K562 (cell line): ENCODE data around the gene FRYL. TPM values are rescaled to one million over a fixed set of nuclear protein-coding genes. Genes with fewer than 3 reads are reported as not detected.

Experiments used
- ATAC-seq: fragments of 200-7000 bp; cut with Tn5 transposase; 3 replicates; pipeline ENCODE4 v1.9.1; 2020; ENCODE audit warnings: moderate library complexity
- BruUV-seq: library from RNA; stranded (reverse); fragments of 400-500 nt; replicated peaks from 2 replicates; lab custom pipeline; 2021; lab: Mats Ljungman, UMichigan
- CTCF ChIA-PET: fragments of 300-600 bp; formaldehyde crosslinking; extraction: SDS; loops from one replicate; lab custom pipeline; 2021; ENCODE audit warnings: low intra/inter-chr PET ratio; lab: Yijun Ruan, JAX
- POLR2A ChIA-PET: fragments of 300-600, 350-650 bp; sonication (Branson Sonifier 250); formaldehyde crosslinking; extraction: SDS; loops from one replicate; lab custom pipeline; 2021; ENCODE audit warnings: antibody characterized with exemption, inconsistent platforms; lab: Yijun Ruan, JAX
- DNase-seq, 4 experiments: peaks; one replicate each; pipeline versions ENCODE4 v3.0.0 to v3.0.0-alpha.2; 2011 to 2018; ENCODE audit warnings: low spot score in 3 of 4, mixed read lengths in 3 of 4; ENCODE audit errors: extremely low read depth in 1 of 4
- FAIRE-seq: peaks from 2 replicates; lab custom pipeline; 2011; peaks lifted over from hg19 to GRCh38; lab: Jason Lieb, UNC
- H2AFZ ChIP-seq: 2 replicates; pipeline ENCODE4 v1.6.0; 2011; ENCODE audit warnings: low read depth, low read length, control low read depth, inconsistent platforms
- H3K27ac ChIP-seq: fragments of 200-600 bp; 3 replicates; pipeline ENCODE4 v1.8.0; 2011; ENCODE audit warnings: low read depth, mild to moderate bottlenecking, control low read depth, inconsistent platforms, low read length, moderate library complexity, mixed read lengths; ENCODE audit errors: extremely low read depth
- H3K27me3 ChIP-seq, 2 experiments: fragments of 300-600 bp in 1 of 2; 2 replicates in 1 of 2; 3 replicates in 1 of 2; pipeline versions ENCODE4 v1.6.0 to v1.8.0; 2011; ENCODE audit warnings: inconsistent platforms in 2 of 2, low read length in 2 of 2, mild to moderate bottlenecking in 1 of 2, mixed read lengths in 1 of 2, moderate library complexity in 1 of 2; ENCODE audit not compliant: control insufficient read depth in 2 of 2, insufficient read depth in 2 of 2
- H3K36me3 ChIP-seq: fragments of 300-600 bp; 3 replicates; pipeline ENCODE4 v1.8.0; 2011; ENCODE audit warnings: mild to moderate bottlenecking, low read length, inconsistent platforms; ENCODE audit not compliant: control insufficient read depth, insufficient read depth
- H3K4me1 ChIP-seq, 2 experiments: fragments of 200-600 bp in 1 of 2; replicated peaks in 1 of 2; 2 replicates in 1 of 2; 3 replicates in 1 of 2; pipeline versions ENCODE4 v1.5.1 to v1.8.0; 2011; ENCODE audit warnings: inconsistent platforms in 2 of 2, low read length in 2 of 2, mild to moderate bottlenecking in 1 of 2, mixed read lengths in 1 of 2, moderate library complexity in 1 of 2; ENCODE audit not compliant: control insufficient read depth in 2 of 2, insufficient read depth in 2 of 2
- H3K4me2 ChIP-seq: 2 replicates; pipeline ENCODE4 v1.6.1; 2011; ENCODE audit warnings: low read length, control low read depth, inconsistent platforms, mixed read lengths; ENCODE audit not compliant: insufficient read depth
- H3K4me3 ChIP-seq: fragments of 200-600 bp; sonication (generic), shearing (Covaris generic); 2 replicates; pipeline ENCODE4 v1.5.1; 2016; ENCODE audit warnings: control low read depth, inconsistent platforms
- H3K79me2 ChIP-seq: fragments of 200-600 bp; 3 replicates; pipeline ENCODE4 v1.8.0; 2011; ENCODE audit warnings: low read length, inconsistent platforms; ENCODE audit not compliant: control insufficient read depth, insufficient read depth
- H3K9ac ChIP-seq, 2 experiments: 2 replicates each; pipeline versions ENCODE4 v1.6.0 to v1.6.1; 2011; ENCODE audit warnings: low read depth in 2 of 2, low read length in 2 of 2, control low read depth in 1 of 2, inconsistent platforms in 1 of 2, mild to moderate bottlenecking in 1 of 2, mixed read lengths in 1 of 2; ENCODE audit not compliant: insufficient read depth in 1 of 2
- H3K9me1 ChIP-seq: one replicate; pipeline ENCODE4 v1.6.0; 2011; ENCODE audit warnings: inconsistent platforms, mild to moderate bottlenecking, low read length, moderate library complexity; ENCODE audit not compliant: control insufficient read depth, insufficient read depth
- H3K9me3 ChIP-seq: replicated peaks from 2 replicates; pipeline ENCODE4 v1.5.1; 2011; ENCODE audit warnings: low read depth, low read length, inconsistent platforms; ENCODE audit not compliant: control insufficient read depth, insufficient read depth
- H4K20me1 ChIP-seq: replicated peaks from 2 replicates; pipeline ENCODE4 v1.6.1; 2011; ENCODE audit warnings: low read length, inconsistent platforms, mixed read lengths; ENCODE audit not compliant: control insufficient read depth, insufficient read depth
- CHD1 ChIP-seq: fragments of 200-600 bp; sonication (generic); IDR thresholded peaks from one replicate; pipeline ENCODE4 v1.6.1; 2012; ENCODE audit warnings: mild to moderate bottlenecking, moderate library complexity, low read length, inconsistent platforms
- CREB1 ChIP-seq, 2 experiments: sonication (generic) in 1 of 2; formaldehyde crosslinking in 1 of 2; IDR thresholded peaks; 2 replicates each; pipeline versions ENCODE4 v1.6.1 to v1.8.0; 2012 to 2022; ENCODE audit warnings: inconsistent platforms in 1 of 2, mild to moderate bottlenecking in 1 of 2, missing genetic modification reagents in 1 of 2, moderate library complexity in 1 of 2
- ELF4 ChIP-seq: fragments of 450-650 bp; formaldehyde crosslinking; IDR thresholded peaks from 2 replicates; pipeline ENCODE4 v1.4.0; 2022; ENCODE audit warnings: missing genetic modification characterization
- HNRNPLL ChIP-seq: fragments of 200-400 bp; formaldehyde crosslinking; IDR thresholded peaks from 2 replicates; pipeline ENCODE4 v1.6.1; 2017; ENCODE audit warnings: low read length, low read depth, mild to moderate bottlenecking; ENCODE audit not compliant: poor library complexity, severe bottlenecking
- RB1 ChIP-seq: fragments of 450-650 bp; IDR thresholded peaks from 2 replicates; pipeline ENCODE4 v1.6.1; 2017; ENCODE audit warnings: low read depth, mild to moderate bottlenecking
- STAT5B ChIP-seq: fragments of 250-450 bp; sonication (Bioruptor Pico); IDR thresholded peaks from 2 replicates; pipeline ENCODE4 v1.8.0; 2021; ENCODE audit warnings: mild to moderate bottlenecking, inconsistent platforms
- TAF7 ChIP-seq: fragments of 450-650 bp; IDR thresholded peaks from 2 replicates; pipeline ENCODE4 v1.6.1; 2016; ENCODE audit warnings: missing genetic modification characterization, missing compliant biosample characterization
- TCF7 ChIP-seq: sonication (generic); IDR thresholded peaks from 2 replicates; pipeline ENCODE4 v1.6.1; 2016; ENCODE audit warnings: antibody characterized with exemption, borderline replicate concordance
- ZNF507 ChIP-seq: conservative IDR thresholded peaks from 2 replicates; pipeline ENCODE4 v1.6.1; 2017; ENCODE audit warnings: missing genetic modification characterization, missing compliant biosample characterization
- WGBS: fragments of 100-300 bp; shearing (Covaris generic); methylation state at CpG from one replicate; pipeline ENCODE4 v1.1.6; 2016; ENCODE audit warnings: low coverage, mixed read lengths; ENCODE audit not compliant: insufficient coverage; ENCODE audit errors: missing lambda C conversion rate; 5-methylcytosine and 5-hydroxymethylcytosine counted together
- in situ Hi-C: fragments of 300-500 bp; cut with MboI; formaldehyde crosslinking; loops from 4 replicates; pipeline ENCODE4 v1.15.0; 2018; ENCODE audit warnings: inconsistent platforms, mixed read lengths
- intact Hi-C: fragments of 100-400 bp; cut with micrococcal nuclease; formaldehyde crosslinking; loops from 2 replicates; pipeline ENCODE4 v1.14.2; 2022
- polyA plus RNA-seq, 8 experiments: library from polyadenylated mRNA; depleted of rRNA in 4 of 8; stranded (reverse) in 5 of 8; unstranded in 3 of 8; fragments of >200 nt; fragmentation: Nextera tagmentation in 2 of 8; fragmentation: Illumina TruSeq in 1 of 8; extraction: Ambion mirVana in 2 of 8; extraction: Trizol in 1 of 8; gene quantifications; 2 replicates each; pipeline versions ENCODE4 v1.2.1 to v1.2.3, GENCODE V29; 2011 to 2014; ENCODE audit warnings: inconsistent platforms in 1 of 8, missing spikeins in 1 of 8
- total RNA-seq, 7 experiments: library from RNA; depleted of rRNA in 6 of 7; stranded (reverse); fragments of >200 nt in 6 of 7; fragmentation: Illumina TruSeq in 2 of 7; extraction: Trizol in 2 of 7; gene quantifications; 2 replicates each; pipeline versions ENCODE4 v1.2.1 to v1.2.3, GENCODE V29; 2011 to 2021; ENCODE audit warnings: low replicate concordance in 1 of 7
- TF ChIP-seq, protein P1 (sequence below): fragments of 450-650 bp; formaldehyde crosslinking; IDR thresholded peaks from 2 replicates; pipeline ENCODE4 v1.4.0; 2020; ENCODE audit warnings: mild to moderate bottlenecking, moderate library complexity
- TF ChIP-seq, protein P2 (sequence below), 2 experiments: fragments of 450-650 bp in 1 of 2; IDR thresholded peaks; 2 replicates each; pipeline ENCODE4 v1.6.1; 2011 to 2017; ENCODE audit warnings: low read depth in 2 of 2, antibody characterized with exemption in 1 of 2, borderline replicate concordance in 1 of 2, low read length in 1 of 2, mild to moderate bottlenecking in 1 of 2, mixed read lengths in 1 of 2; ENCODE audit not compliant: control insufficient read depth in 1 of 2
- TF ChIP-seq, protein P3 (sequence below), 2 experiments: fragments of 450-650 bp in 1 of 2; sonication (generic) in 1 of 2; formaldehyde crosslinking; conservative IDR thresholded peaks; 2 replicates each; pipeline versions ENCODE4 v1.4.0 to v1.8.1; 2020 to 2022; ENCODE audit warnings: mild to moderate bottlenecking in 1 of 2, missing genetic modification reagents in 1 of 2

Gene FRYL
- total and polyA plus RNA-seq, 9 of the 15 experiments (the other 6 are each of a cell fraction or from before 2014, with no cell fraction given), result 7.2 to 34.9 (median 15.9) TPM

GRCh38 chr4:48804584-48805301, 24.7 kb upstream of the FRYL start (continued):
- TF ChIP-seq, protein P1, sequence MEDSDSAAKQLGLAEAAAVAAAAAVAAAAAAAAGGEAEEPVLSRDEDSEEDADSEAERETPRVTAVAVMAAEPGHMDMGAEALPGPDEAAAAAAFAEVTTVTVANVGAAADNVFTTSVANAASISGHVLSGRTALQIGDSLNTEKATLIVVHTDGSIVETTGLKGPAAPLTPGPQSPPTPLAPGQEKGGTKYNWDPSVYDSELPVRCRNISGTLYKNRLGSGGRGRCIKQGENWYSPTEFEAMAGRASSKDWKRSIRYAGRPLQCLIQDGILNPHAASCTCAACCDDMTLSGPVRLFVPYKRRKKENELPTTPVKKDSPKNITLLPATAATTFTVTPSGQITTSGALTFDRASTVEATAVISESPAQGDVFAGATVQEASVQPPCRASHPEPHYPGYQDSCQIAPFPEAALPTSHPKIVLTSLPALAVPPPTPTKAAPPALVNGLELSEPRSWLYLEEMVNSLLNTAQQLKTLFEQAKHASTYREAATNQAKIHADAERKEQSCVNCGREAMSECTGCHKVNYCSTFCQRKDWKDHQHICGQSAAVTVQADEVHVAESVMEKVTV (CRISPR knock-in tag), result no peak

DNA sequence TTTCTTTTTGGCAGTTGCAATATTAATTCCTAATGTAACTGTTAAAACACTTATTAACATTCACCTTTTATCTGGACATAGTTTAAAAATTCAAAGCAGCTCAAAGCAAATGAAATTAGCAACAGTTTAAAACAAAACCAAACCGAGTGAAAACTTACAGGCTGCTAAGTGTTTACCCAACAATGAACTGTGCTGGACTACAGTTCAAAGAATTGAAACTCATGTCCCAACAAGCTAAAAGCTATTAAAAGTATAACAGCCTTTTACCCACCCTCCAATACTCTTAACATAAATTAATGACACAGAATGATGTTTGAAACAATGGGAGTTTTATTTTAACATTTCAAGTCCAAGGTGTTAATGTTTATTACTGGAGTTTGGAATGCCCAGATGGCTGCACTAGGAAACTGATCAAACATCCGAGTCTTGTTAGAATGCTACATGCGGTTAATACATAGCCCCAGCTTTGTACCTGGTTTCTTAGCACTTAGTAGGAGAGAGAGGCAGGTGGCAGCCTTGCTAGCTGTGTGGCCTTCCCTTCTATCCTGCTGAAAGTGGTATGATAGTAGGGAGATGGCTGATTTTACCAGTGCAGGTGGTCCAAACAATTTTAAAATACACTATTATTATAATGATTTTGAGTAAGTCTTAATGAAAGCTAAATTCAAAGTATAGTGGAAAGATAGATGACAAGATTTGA, 21.1 kb upstream of the FRYL start:
- no peak overlapping the region for H3K27ac ChIP-seq
- H3K27me3 ChIP-seq, result no peaks in the 10 kb centered on the region
- in situ Hi-C loops (no loop called here), intact Hi-C loops (no loop called here)
- no peak overlapping the region for H3K4me3 ChIP-seq
- 27% methylated on average over 3 of the region's 3 CpGs for WGBS
- no peak overlapping the region for H3K9ac ChIP-seq
- BruUV-seq, result no TSS peak
- no peaks in the 10 kb centered on the region for H3K9me3 ChIP-seq
- ATAC-seq (no peak), FAIRE-seq (no peak), DNase-seq (no peak)
- H3K4me2 ChIP-seq, result no peak overlapping the region
- H2AFZ ChIP-seq, result no peak overlapping the region
- no peaks in the 10 kb centered on the region for H3K79me2 ChIP-seq
- H3K36me3 ChIP-seq, result no peaks in the 10 kb centered on the region
- ChIA-PET CTCF (no interaction called here), POLR2A (interaction anchor here (0.8 kb wide), 1 partner anchor 30 kb away, joined by 3 read pairs; the partner anchor contains the start of gene OCIAD1)
- H3K4me1 ChIP-seq, result no peaks in the 10 kb centered on the region; a peak in 1 of 5 replicates
- no peaks in the 10 kb centered on the region for H3K9me1 ChIP-seq
- H4K20me1 ChIP-seq, result no peaks in the 10 kb centered on the region
- no peak for TF ChIP-seq TCF7
- no peak for TF ChIP-seq CREB1 (IDR thresholded peaks at IDR 0.05)
- no peak for TF ChIP-seq CREB1 (CRISPR knock-in tag; IDR thresholded peaks at IDR 0.05)
- no peak for TF ChIP-seq STAT5B
- TF ChIP-seq, protein P2, sequence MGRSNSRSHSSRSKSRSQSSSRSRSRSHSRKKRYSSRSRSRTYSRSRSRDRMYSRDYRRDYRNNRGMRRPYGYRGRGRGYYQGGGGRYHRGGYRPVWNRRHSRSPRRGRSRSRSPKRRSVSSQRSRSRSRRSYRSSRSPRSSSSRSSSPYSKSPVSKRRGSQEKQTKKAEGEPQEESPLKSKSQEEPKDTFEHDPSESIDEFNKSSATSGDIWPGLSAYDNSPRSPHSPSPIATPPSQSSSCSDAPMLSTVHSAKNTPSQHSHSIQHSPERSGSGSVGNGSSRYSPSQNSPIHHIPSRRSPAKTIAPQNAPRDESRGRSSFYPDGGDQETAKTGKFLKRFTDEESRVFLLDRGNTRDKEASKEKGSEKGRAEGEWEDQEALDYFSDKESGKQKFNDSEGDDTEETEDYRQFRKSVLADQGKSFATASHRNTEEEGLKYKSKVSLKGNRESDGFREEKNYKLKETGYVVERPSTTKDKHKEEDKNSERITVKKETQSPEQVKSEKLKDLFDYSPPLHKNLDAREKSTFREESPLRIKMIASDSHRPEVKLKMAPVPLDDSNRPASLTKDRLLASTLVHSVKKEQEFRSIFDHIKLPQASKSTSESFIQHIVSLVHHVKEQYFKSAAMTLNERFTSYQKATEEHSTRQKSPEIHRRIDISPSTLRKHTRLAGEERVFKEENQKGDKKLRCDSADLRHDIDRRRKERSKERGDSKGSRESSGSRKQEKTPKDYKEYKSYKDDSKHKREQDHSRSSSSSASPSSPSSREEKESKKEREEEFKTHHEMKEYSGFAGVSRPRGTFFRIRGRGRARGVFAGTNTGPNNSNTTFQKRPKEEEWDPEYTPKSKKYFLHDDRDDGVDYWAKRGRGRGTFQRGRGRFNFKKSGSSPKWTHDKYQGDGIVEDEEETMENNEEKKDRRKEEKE (IDR thresholded peaks at IDR 0.05; ENCODE audit: borderline replicate concordance in 1 of 2, control insufficient read depth in 1 of 2, low read depth in 2 of 2, low read length in 1 of 2), result no peak
- TF ChIP-seq TAF7 (tag), result no peak
- TF ChIP-seq CHD1, result no peak
- no peak for TF ChIP-seq ZNF507 (tag)
- TF ChIP-seq, protein P3, sequence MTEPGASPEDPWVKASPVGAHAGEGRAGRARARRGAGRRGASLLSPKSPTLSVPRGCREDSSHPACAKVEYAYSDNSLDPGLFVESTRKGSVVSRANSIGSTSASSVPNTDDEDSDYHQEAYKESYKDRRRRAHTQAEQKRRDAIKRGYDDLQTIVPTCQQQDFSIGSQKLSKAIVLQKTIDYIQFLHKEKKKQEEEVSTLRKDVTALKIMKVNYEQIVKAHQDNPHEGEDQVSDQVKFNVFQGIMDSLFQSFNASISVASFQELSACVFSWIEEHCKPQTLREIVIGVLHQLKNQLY (CRISPR knock-in tag; conservative IDR thresholded peaks at IDR 0.05), result no peak
- TF ChIP-seq ELF4 (CRISPR knock-in tag), result no peak
- TF ChIP-seq RB1, result no peak
- no peak for TF ChIP-seq HNRNPLL
